Bronchial epithelial cell (primary cell): ENCODE data around the gene RNF157. TPM values are rescaled to one million over a fixed set of nuclear protein-coding genes. Genes with fewer than 3 reads are reported as not detected.
"Not testable (repeated sequence)": the region's sequence is repeated elsewhere in the genome, so short reads cannot be mapped to it uniquely, and the experiment has no call there.

ENCODE experiments used
- DNase-seq: peaks from one replicate; pipeline ENCODE4 v3.0.0-alpha.2; 2010; ENCODE audit warnings: low read depth
- FAIRE-seq: peaks from 2 replicates; lab custom pipeline; 2011; peaks lifted over from hg19 to GRCh38; lab: Jason Lieb, UNC
- H3K27me3 ChIP-seq: 2 replicates; pipeline ENCODE4 v1.5.1; 2011; ENCODE audit warnings: low read length; ENCODE audit not compliant: control insufficient read depth, insufficient read depth
- H3K36me3 ChIP-seq: 2 replicates; pipeline ENCODE4 v1.5.1; 2011; ENCODE audit warnings: low read length; ENCODE audit not compliant: control insufficient read depth, insufficient read depth
- H3K4me3 ChIP-seq: 2 replicates; pipeline ENCODE4 v1.5.1; 2011; ENCODE audit warnings: mild to moderate bottlenecking, low read depth, low read length, control low read depth
- total RNA-seq: library from RNA; depleted of rRNA; stranded (reverse); fragments of >200 nt; gene quantifications from 2 replicates; pipeline ENCODE4 v1.2.1, GENCODE V29; 2014
- TF ChIP-seq, protein P1 (sequence below): IDR thresholded peaks from 2 replicates; pipeline ENCODE4 v1.5.1; 2011; ENCODE audit warnings: mild to moderate bottlenecking, moderate library complexity, low read length, control low read depth, inconsistent platforms; ENCODE audit not compliant: insufficient read depth, severe bottlenecking

RNF157 gene
- total RNA-seq, 1 donor from 2014 or later = not detected

DNA sequence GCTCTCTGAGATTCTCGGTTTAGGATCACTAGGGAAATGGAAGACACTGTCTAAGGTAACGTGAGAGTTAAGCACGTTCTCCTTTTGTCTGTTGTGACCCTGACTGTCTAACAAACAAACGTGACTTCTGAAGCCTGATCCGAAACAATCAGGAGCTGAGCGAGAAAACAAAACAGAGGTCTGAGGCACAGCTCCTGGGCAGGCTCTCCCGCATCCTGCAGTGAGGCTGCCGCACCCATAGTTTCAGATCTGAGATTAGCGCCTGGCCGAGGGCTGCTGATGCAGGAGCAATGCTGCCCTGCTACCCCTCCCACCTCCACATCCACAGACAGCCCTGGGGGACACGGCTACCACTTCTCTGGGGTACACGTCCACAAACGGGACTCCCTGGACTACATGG, 46.7 kb downstream of the RNF157 start:
- Histone ChIP-seq H3K27me3 (peaks cover 1% of the 10 kb centered on the region), H3K4me3 (no peak overlapping the region), H3K36me3 (no peaks in the 10 kb centered on the region)
- TF ChIP-seq, protein P1, sequence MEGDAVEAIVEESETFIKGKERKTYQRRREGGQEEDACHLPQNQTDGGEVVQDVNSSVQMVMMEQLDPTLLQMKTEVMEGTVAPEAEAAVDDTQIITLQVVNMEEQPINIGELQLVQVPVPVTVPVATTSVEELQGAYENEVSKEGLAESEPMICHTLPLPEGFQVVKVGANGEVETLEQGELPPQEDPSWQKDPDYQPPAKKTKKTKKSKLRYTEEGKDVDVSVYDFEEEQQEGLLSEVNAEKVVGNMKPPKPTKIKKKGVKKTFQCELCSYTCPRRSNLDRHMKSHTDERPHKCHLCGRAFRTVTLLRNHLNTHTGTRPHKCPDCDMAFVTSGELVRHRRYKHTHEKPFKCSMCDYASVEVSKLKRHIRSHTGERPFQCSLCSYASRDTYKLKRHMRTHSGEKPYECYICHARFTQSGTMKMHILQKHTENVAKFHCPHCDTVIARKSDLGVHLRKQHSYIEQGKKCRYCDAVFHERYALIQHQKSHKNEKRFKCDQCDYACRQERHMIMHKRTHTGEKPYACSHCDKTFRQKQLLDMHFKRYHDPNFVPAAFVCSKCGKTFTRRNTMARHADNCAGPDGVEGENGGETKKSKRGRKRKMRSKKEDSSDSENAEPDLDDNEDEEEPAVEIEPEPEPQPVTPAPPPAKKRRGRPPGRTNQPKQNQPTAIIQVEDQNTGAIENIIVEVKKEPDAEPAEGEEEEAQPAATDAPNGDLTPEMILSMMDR = no peak
- DNase-seq = no peak
- no peak for FAIRE-seq

DNA sequence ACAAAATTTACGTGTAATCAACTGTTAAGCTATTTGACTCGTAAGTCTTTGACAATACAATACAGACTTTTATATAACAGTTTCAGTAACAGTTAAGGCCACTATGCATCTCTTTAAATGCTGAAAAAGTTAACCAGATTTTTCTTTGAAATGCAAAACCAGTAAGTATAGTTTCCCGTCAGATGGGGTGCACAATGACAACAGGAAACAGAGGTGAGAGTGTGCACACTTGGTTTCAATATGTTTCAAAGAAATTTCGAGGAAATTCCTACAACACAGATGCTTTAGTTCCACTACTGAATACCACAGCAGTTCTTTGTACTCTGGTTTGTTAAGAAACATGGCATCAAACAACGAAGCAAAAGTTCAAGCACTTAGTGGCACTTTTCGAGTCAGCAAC, 48.4 kb downstream of the RNF157 start:
- no peak overlapping the region for H3K4me3 ChIP-seq
- DNase-seq (no peak), FAIRE-seq (no peak)
- TF ChIP-seq, protein P1 = no peak
- peaks cover 1% of the 10 kb centered on the region for H3K27me3 ChIP-seq
- no peaks in the 10 kb centered on the region for H3K36me3 ChIP-seq

DNA sequence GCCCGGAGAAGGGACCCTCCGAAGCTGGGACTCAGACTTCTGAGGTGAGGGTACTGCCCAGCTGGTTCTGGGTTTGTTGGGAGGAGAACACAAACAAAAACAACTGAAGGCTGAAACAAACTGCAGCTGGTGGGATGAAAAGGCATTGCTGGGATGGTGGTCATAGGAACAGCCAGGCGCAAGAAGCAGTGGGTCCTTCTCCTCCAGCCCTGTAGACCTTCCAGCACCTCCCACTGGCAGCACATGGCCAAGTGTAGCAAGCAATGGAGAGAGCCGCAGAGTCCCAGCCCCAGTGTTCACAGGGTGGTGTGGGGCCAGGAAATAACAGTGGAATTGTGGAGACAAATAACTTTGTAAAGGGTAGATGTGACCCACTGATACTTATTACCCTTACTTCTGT, 50.6 kb downstream of the RNF157 start:
- no peak for DNase-seq
- no peaks in the 10 kb centered on the region for H3K36me3 ChIP-seq
- FAIRE-seq = no peak
- H3K4me3 ChIP-seq = no peak overlapping the region
- H3K27me3 ChIP-seq = peaks cover 1% of the 10 kb centered on the region
- TF ChIP-seq, protein P1 = no peak

DNA sequence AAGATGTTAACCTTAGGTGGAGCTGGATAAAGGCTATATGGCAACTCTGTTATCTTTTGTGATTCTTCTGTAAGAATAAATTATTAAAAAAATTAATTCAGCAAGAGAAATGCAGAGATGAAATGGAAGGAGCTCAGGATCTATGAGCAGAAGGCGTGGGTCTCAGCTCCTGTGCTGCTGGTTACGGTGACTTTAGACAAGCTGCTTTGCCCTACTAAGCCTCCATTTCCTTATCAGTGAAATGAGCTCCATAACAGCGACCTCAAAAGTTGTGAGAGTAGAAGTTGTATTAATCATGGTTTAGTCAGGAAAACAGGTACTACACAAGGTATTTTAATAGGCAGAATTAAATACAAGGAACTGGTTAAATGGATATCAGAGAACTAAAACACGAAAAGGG, 51.0 kb downstream of the RNF157 start:
- no peak overlapping the region for H3K4me3 ChIP-seq
- H3K36me3 ChIP-seq = no peaks in the 10 kb centered on the region
- FAIRE-seq = no peak
- peaks cover 1% of the 10 kb centered on the region for H3K27me3 ChIP-seq
- TF ChIP-seq, protein P1 = no peak
- DNase-seq = no peak

DNA sequence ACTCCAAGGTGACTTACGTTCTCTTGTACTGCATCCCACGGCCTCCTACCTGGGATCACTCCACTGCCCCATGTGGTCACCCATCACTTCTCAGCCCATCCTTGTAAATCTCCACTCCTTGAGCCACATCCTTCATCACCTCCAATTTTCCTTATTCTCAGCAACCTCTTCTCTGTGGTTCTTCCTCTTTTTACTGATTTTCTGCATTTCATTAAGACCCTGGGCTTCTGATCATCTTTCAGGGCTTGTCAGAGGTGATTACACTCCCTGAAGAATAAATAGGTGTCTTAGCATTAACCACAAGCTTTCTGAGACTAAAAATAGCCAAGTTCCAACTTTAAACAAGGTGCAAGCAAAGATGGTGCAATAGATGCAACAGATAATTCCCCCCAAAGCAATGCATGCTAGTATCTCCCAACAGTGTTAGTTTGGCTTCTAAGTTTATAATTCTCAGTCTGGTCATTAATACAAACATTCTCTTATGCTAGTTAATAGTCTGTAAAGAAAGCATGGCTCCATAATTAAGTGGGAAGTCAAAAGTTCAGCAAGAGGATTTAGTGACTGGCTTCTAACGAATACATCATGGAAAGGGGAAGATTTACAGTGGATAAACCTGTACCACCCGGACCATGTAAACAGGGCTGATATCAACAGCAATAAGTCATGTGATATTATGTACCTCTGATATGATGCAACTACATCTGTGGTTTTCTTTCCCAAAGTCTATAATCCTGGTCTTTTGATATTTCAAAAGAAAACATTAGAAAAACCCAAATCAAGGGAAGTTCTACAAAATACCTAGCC, 51.9 kb downstream of the RNF157 start:
- DNase-seq (no peak), FAIRE-seq (no peak)
- TF ChIP-seq, protein P1 = no peak
- peaks cover 1% of the 10 kb centered on the region for H3K27me3 ChIP-seq
- H3K36me3 ChIP-seq = no peaks in the 10 kb centered on the region
- no peak overlapping the region for H3K4me3 ChIP-seq

DNA sequence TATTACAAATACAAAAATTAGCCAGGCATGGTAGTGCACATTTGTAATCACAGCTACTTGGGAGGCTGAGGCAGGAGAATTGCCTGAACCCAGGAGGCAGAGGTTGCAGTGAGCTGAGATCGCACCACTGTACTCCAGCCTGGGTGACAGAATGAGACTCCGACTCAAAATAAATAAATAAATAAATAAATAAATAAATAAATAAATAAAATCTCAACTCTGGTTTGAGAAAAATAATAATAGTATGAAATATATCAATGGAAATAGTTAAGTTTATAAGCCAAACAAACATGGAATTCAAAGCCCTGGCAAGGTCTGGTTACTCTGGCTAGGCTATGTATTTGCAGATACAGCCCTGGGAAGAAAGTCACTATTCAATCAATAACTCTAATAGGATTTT, 53.5 kb downstream of the RNF157 start:
- DNase-seq, H3K27me3 ChIP-seq, H3K36me3 ChIP-seq, FAIRE-seq, H3K4me3 ChIP-seq: not testable (repeated sequence)
